Skeletal muscle tissue (tissue), 4 donors: Measurements from ENCODE around the gene HCK. TPM values are rescaled to one million over a fixed set of nuclear protein-coding genes. Genes with fewer than 3 reads are reported as not detected.

ENCODE experiments used
- H3K27ac ChIP-seq: one replicate; pipeline ENCODE4 v1.7.0; 2013; ENCODE audit warnings: mild to moderate bottlenecking, low read depth, low read length, inconsistent platforms
- H3K27me3 ChIP-seq, 3 donors: one replicate each; pipeline ENCODE4 v1.7.0; 2013; ENCODE audit warnings: low read length in 3 of 3; ENCODE audit not compliant: control insufficient read depth in 3 of 3, insufficient read depth in 3 of 3
- H3K36me3 ChIP-seq, 3 donors: one replicate each; pipeline ENCODE4 v1.7.0; 2013; ENCODE audit warnings: low read length in 3 of 3; ENCODE audit not compliant: control insufficient read depth in 3 of 3, insufficient read depth in 3 of 3
- H3K4me1 ChIP-seq, 3 donors: one replicate each; pipeline ENCODE4 v1.7.0; 2013; ENCODE audit warnings: low read length in 3 of 3, mild to moderate bottlenecking in 3 of 3; ENCODE audit not compliant: control insufficient read depth in 3 of 3, insufficient read depth in 3 of 3
- H3K4me3 ChIP-seq, 3 donors: one replicate each; pipeline ENCODE4 v1.7.0; 2013; ENCODE audit warnings: low read length in 3 of 3
- H3K9ac ChIP-seq, 3 donors: one replicate each; pipeline ENCODE4 v1.7.0; 2013; ENCODE audit warnings: low read length in 3 of 3, mild to moderate bottlenecking in 3 of 3, moderate library complexity in 2 of 3, low read depth in 1 of 3
- H3K9me3 ChIP-seq, 3 donors: one replicate each; pipeline ENCODE4 v1.7.0; 2013; ENCODE audit warnings: low read length in 3 of 3; ENCODE audit not compliant: control insufficient read depth in 3 of 3
- total RNA-seq: library from RNA; depleted of rRNA; stranded (reverse); fragments of >200 nt; gene quantifications from one replicate; pipeline ENCODE4 v1.2.3, GENCODE V29; 2014
- donor health status: Osteomylitis.

HCK gene
- total RNA-seq, 1 donor from 2014 or later, result 8.4 TPM

GRCh38 chr20:32088759-32089158, 36.7 kb downstream of the HCK start:
- Histone ChIP-seq H3K4me3 (no peak overlapping the region), H3K9ac (no peak overlapping the region), H3K36me3 (no peaks in the 10 kb centered on the region), H3K9me3 (no peaks in the 10 kb centered on the region), H3K27ac (no peak overlapping the region), H3K27me3 (peaks cover 2 to 3% (median 3%) of the 10 kb centered on the region in 3 donors), H3K4me1 (no peaks in the 10 kb centered on the region)

GRCh38 chr20:32089637-32090362, 37.8 kb downstream of the HCK start:
- Histone ChIP-seq H3K9me3 (no peaks in the 10 kb centered on the region), H3K9ac (no peak overlapping the region), H3K27ac (no peak overlapping the region), H3K4me1 (no peaks in the 10 kb centered on the region), H3K4me3 (no peak overlapping the region), H3K36me3 (no peaks in the 10 kb centered on the region), H3K27me3 (no peaks in the 10 kb centered on the region)

GRCh38 chr20:32091888-32092346, 39.9 kb downstream of the HCK start:
- Histone ChIP-seq H3K27me3 (no peaks in the 10 kb centered on the region), H3K9ac (peak overlapping the region in 1 of 3 donors; percentile 45), H3K27ac (no peak overlapping the region), H3K36me3 (no peaks in the 10 kb centered on the region), H3K4me1 (no peaks in the 10 kb centered on the region), H3K9me3 (no peaks in the 10 kb centered on the region), H3K4me3 (no peak overlapping the region)

GRCh38 chr20:32098786-32099185, 46.7 kb downstream of the HCK start:
- Histone ChIP-seq H3K27ac (no peak overlapping the region), H3K9ac (no peak overlapping the region), H3K4me1 (no peaks in the 10 kb centered on the region), H3K9me3 (no peaks in the 10 kb centered on the region), H3K4me3 (no peak overlapping the region), H3K27me3 (peaks cover 7 to 17% (median 7%) of the 10 kb centered on the region in 3 donors), H3K36me3 (no peaks in the 10 kb centered on the region)

GRCh38 chr20:32108814-32109391, 56.9 kb downstream of the HCK start:
- H3K9me3 ChIP-seq, result no peaks in the 10 kb centered on the region
- peak overlapping the region; percentile 98 for H3K27ac ChIP-seq
- H3K4me3 ChIP-seq, result peak overlapping the region in 2 of 3 donors; percentile 100
- no peak overlapping the region for H3K9ac ChIP-seq
- H3K4me1 ChIP-seq, result peaks cover 14 to 33% (median 19%) of the 10 kb centered on the region in 3 donors
- peaks cover 0 to 4% (median 0%) of the 10 kb centered on the region in 3 donors for H3K36me3 ChIP-seq
- H3K27me3 ChIP-seq, result peaks cover 0 to under 1% (median 0%) of the 10 kb centered on the region in 3 donors

- peaks cover 14 to 37% (median 19%) of the 10 kb centered on the region in 3 donors for H3K4me1 ChIP-seq
- peaks cover 0 to 4% (median 0%) of the 10 kb centered on the region in 3 donors for H3K36me3 ChIP-seq
These were observed 57.5 kb downstream of the HCK start, which contains the start of gene TM9SF4 for GRCh38 chr20:32109392-32110172. TM9SF4 (plus strand) TSS chr20:32109714; CDS start chr20:32109741, 27 bp downstream.

GRCh38 chr20:32110173-32110704, 58.2 kb downstream of the HCK start:
- Histone ChIP-seq H3K4me1 (peaks cover 14 to 42% (median 24%) of the 10 kb centered on the region in 3 donors), H3K9ac (peak overlapping the region; percentile 94 to 100 (median 98)), H3K9me3 (no peaks in the 10 kb centered on the region)

More at GRCh38 chr20:32109392-32110172, 57.5 kb downstream of the HCK start, which contains the start of gene TM9SF4:
- Histone ChIP-seq H3K9ac (peak within 1 kb of the TSS; percentile 94 to 100 (median 98)), H3K27me3 (no peaks in the 10 kb centered on the region), H3K4me3 (peak within 1 kb of the TSS; percentile 96 to 100 (median 100)), H3K9me3 (no peaks in the 10 kb centered on the region), H3K27ac (peak within 1 kb of the TSS; percentile 98)

GRCh38 chr20:32110727-32111126, 58.7 kb downstream of the HCK start:
- Histone ChIP-seq H3K27ac (no peak overlapping the region), H3K27me3 (no peaks in the 10 kb centered on the region), H3K4me1 (peaks cover 18 to 44% (median 27%) of the 10 kb centered on the region in 3 donors), H3K9ac (peak overlapping the region; percentile 94 to 100 (median 98)), H3K9me3 (no peaks in the 10 kb centered on the region), H3K36me3 (peaks cover 0 to 4% (median 0%) of the 10 kb centered on the region in 3 donors), H3K4me3 (peak overlapping the region; percentile 96 to 100 (median 100))

More at GRCh38 chr20:32110173-32110704, 58.2 kb downstream of the HCK start:
- no peaks in the 10 kb centered on the region for H3K27me3 ChIP-seq
- H3K36me3 ChIP-seq, result peaks cover 0 to 4% (median 0%) of the 10 kb centered on the region in 3 donors
- H3K4me3 ChIP-seq, result peak overlapping the region; percentile 96 to 100 (median 100)
- H3K27ac ChIP-seq, result peak overlapping the region; percentile 98

GRCh38 chr20:32111156-32111686, 59.2 kb downstream of the HCK start:
- H3K9ac ChIP-seq, result no peak overlapping the region

More at GRCh38 chr20:32111156-32111686, 59.2 kb downstream of the HCK start:
- Histone ChIP-seq H3K4me3 (no peak overlapping the region), H3K9me3 (no peaks in the 10 kb centered on the region), H3K27ac (no peak overlapping the region), H3K27me3 (no peaks in the 10 kb centered on the region), H3K4me1 (peaks cover 22 to 47% (median 32%) of the 10 kb centered on the region in 3 donors), H3K36me3 (peaks cover 0 to 4% (median 0%) of the 10 kb centered on the region in 3 donors)
